PC-3 (cell line): ENCODE measurements around the gene TBK1. TPM values are rescaled to one million over a fixed set of nuclear protein-coding genes. Genes with fewer than 3 reads are reported as not detected.
"Not testable (repeated sequence)": the region's sequence is repeated elsewhere in the genome, so short reads cannot be mapped to it uniquely, and the experiment has no call there.

Source experiments
- ATAC-seq: fragments of 200-7000 bp; cut with Tn5 transposase; 2 replicates; pipeline ENCODE4 v1.9.1; 2020; ENCODE audit warnings: mild to moderate bottlenecking, moderate library complexity
- BruUV-seq: library from RNA; stranded (reverse); fragments of 400-500 nt; replicated peaks from 2 replicates; lab custom pipeline; 2021; lab: Mats Ljungman, UMichigan
- CTCF ChIA-PET: fragments of 300-600 bp; sonication (Branson Sonifier 250); formaldehyde crosslinking; loops from one replicate; lab custom pipeline; 2022; ENCODE audit warnings: antibody characterized with exemption; lab: Charles Lee
- POLR2A ChIA-PET: fragments of 300-600 bp; sonication (Branson Sonifier 250); formaldehyde crosslinking; loops from one replicate; lab custom pipeline; 2022; ENCODE audit warnings: antibody characterized with exemption; ENCODE audit not compliant: unreplicated experiment; lab: Charles Lee
- DNase-seq: peaks from one replicate; pipeline ENCODE4 v3.0.0-alpha.2; 2015
- H2AFZ ChIP-seq: fragments of 300-600 bp; sonication (generic); 2 replicates; pipeline ENCODE4 v1.6.0; 2016; ENCODE audit warnings: antibody characterized with exemption, low read length
- H3F3A ChIP-seq: fragments of 300-600 bp; sonication (generic); one replicate; pipeline ENCODE4 v1.6.0; 2017; ENCODE audit warnings: antibody characterized with exemption, low read length, control low read depth, mild to moderate bottlenecking; ENCODE audit not compliant: unreplicated experiment
- H3K27ac ChIP-seq: fragments of 300-600 bp; sonication (generic); 2 replicates; pipeline ENCODE4 v1.5.1; 2016; ENCODE audit warnings: mild to moderate bottlenecking, low read length
- H3K27me3 ChIP-seq: fragments of 300-600 bp; sonication (generic); 2 replicates; pipeline ENCODE4 v1.6.1; 2016; ENCODE audit warnings: low read length, mixed read lengths
- H3K36me3 ChIP-seq: fragments of 300-600 bp; sonication (generic); 2 replicates; pipeline ENCODE4 v1.6.1; 2016; ENCODE audit warnings: low read depth, mixed run types, low read length, mixed read lengths
- H3K4me1 ChIP-seq: fragments of 300-600 bp; sonication (generic); 2 replicates; pipeline ENCODE4 v1.5.1; 2016; ENCODE audit warnings: low read length; ENCODE audit not compliant: insufficient read depth
- H3K4me2 ChIP-seq: fragments of 300-600 bp; sonication (generic); 2 replicates; pipeline ENCODE4 v1.6.0; 2016; ENCODE audit warnings: low read length
- H3K4me3 ChIP-seq: fragments of 300-600 bp; sonication (generic); 2 replicates; pipeline ENCODE4 v1.5.1; 2016; ENCODE audit warnings: mild to moderate bottlenecking, low read length, mixed read lengths
- H3K79me2 ChIP-seq: fragments of 300-600 bp; sonication (generic); 2 replicates; pipeline ENCODE4 v1.6.1; 2017; ENCODE audit warnings: low read length, mixed read lengths
- H3K9ac ChIP-seq: fragments of 300-600 bp; sonication (generic); 2 replicates; pipeline ENCODE4 v1.6.0; 2016; ENCODE audit warnings: mild to moderate bottlenecking, low read length
- H3K9me2 ChIP-seq: fragments of 300-600 bp; sonication (generic); replicated peaks from 2 replicates; pipeline ENCODE4 v1.6.1; 2016; ENCODE audit warnings: mixed run types, low read length, mixed read lengths
- H3K9me3 ChIP-seq: fragments of 300-600 bp; sonication (generic); 2 replicates; pipeline ENCODE4 v1.6.1; 2016; ENCODE audit warnings: low read length, mixed read lengths
- H4K20me1 ChIP-seq: fragments of 300-600 bp; sonication (generic); 2 replicates; pipeline ENCODE4 v1.6.1; 2016; ENCODE audit warnings: low read length, mixed read lengths
- CTCF ChIP-seq: fragments of 300-600 bp; sonication (generic); conservative IDR thresholded peaks from 2 replicates; pipeline ENCODE4 v1.5.1; 2017; ENCODE audit warnings: antibody characterized with exemption, low read depth, mild to moderate bottlenecking, low read length
- EZH2 ChIP-seq: fragments of 300-600 bp; sonication (generic); IDR thresholded peaks from one replicate; pipeline ENCODE4 v1.6.1; 2017; ENCODE audit warnings: antibody characterized with exemption, mild to moderate bottlenecking, low read length; ENCODE audit not compliant: unreplicated experiment
- EZH2phosphoT487 ChIP-seq: fragments of 300-600 bp; sonication (generic); IDR thresholded peaks from 2 replicates; pipeline ENCODE4 v1.6.1; 2018; ENCODE audit warnings: mild to moderate bottlenecking, antibody characterized with exemption, low read length, borderline replicate concordance
- intact Hi-C: fragments of 100-400 bp; cut with micrococcal nuclease; formaldehyde crosslinking; loops from 2 replicates; pipeline ENCODE4 v1.9.0; 2023
- total RNA-seq: library from RNA; depleted of rRNA; stranded (reverse); fragments of >200 nt; gene quantifications from 2 replicates; pipeline ENCODE4 v1.2.3, GENCODE V29; 2014

The TBK1 gene
- total RNA-seq, 1 experiment from 2014 or later = 23.7 TPM

- H3K9ac ChIP-seq = no peak overlapping the region
- ATAC-seq (no peak), DNase-seq (no peak)
- no peak overlapping the region for H3K4me2 ChIP-seq
- no peaks in the 10 kb centered on the region for H3F3A ChIP-seq
- BruUV-seq = no TSS peak
- ChIA-PET CTCF (no interaction called here), POLR2A (no interaction called here)
- TF ChIP-seq EZH2phosphoT487 (no peak), CTCF (no peak), EZH2 (no peak)
- no peak overlapping the region for H3K4me3 ChIP-seq
- H3K4me1 ChIP-seq = no peaks in the 10 kb centered on the region
- H3K9me3 ChIP-seq = no peaks in the 10 kb centered on the region
- H3K27ac ChIP-seq = no peak overlapping the region
- no peaks in the 10 kb centered on the region for H3K36me3 ChIP-seq
- no peaks in the 10 kb centered on the region for H4K20me1 ChIP-seq
- no peak overlapping the region for H2AFZ ChIP-seq
- no peaks in the 10 kb centered on the region for H3K79me2 ChIP-seq
- H3K27me3 ChIP-seq = no peaks in the 10 kb centered on the region
- no peaks in the 10 kb centered on the region for H3K9me2 ChIP-seq
- intact Hi-C loops = no loop called here
These were observed 86.2 kb downstream of the TBK1 start for GRCh38 chr12:64538121-64538520.

- DNase-seq = peak; percentile 16
- H3K4me2 ChIP-seq, H3K4me3 ChIP-seq, H3K36me3 ChIP-seq, ATAC-seq, H3K9ac ChIP-seq, H3K27me3 ChIP-seq, POLR2A ChIA-PET, H3K4me1 ChIP-seq, intact Hi-C loops, H3K9me3 ChIP-seq, H2AFZ ChIP-seq, BruUV-seq, H3F3A ChIP-seq, H3K9me2 ChIP-seq, H3K27ac ChIP-seq, CTCF ChIA-PET, H4K20me1 ChIP-seq, H3K79me2 ChIP-seq: not testable (repeated sequence)
These were observed 90.6 kb downstream of the TBK1 start for GRCh38 chr12:64542409-64543047.

- H3K79me2 ChIP-seq = no peaks in the 10 kb centered on the region
- TF ChIP-seq EZH2phosphoT487 = no peak
- no peak for TF ChIP-seq EZH2
- TF ChIP-seq CTCF = no peak
- no peaks in the 10 kb centered on the region for H3K27me3 ChIP-seq
- BruUV-seq = no TSS peak
- intact Hi-C loops = no loop called here
- no peaks in the 10 kb centered on the region for H3F3A ChIP-seq
- no peaks in the 10 kb centered on the region for H3K4me1 ChIP-seq
- H2AFZ ChIP-seq = no peak overlapping the region
- no peak overlapping the region for H3K4me3 ChIP-seq
- H3K9me2 ChIP-seq = no peaks in the 10 kb centered on the region
- ChIA-PET CTCF (no interaction called here), POLR2A (no interaction called here)
- no peak for ATAC-seq
- no peak overlapping the region for H3K27ac ChIP-seq
- no peaks in the 10 kb centered on the region for H3K9me3 ChIP-seq
- no peaks in the 10 kb centered on the region for H4K20me1 ChIP-seq
- no peak overlapping the region for H3K4me2 ChIP-seq
- H3K36me3 ChIP-seq = no peaks in the 10 kb centered on the region
- DNase-seq = no peak
- no peak overlapping the region for H3K9ac ChIP-seq
These were observed 92.6 kb downstream of the TBK1 start for GRCh38 chr12:64544371-64545080.
